ENCODE data around the gene EPHA3.

DNA sequence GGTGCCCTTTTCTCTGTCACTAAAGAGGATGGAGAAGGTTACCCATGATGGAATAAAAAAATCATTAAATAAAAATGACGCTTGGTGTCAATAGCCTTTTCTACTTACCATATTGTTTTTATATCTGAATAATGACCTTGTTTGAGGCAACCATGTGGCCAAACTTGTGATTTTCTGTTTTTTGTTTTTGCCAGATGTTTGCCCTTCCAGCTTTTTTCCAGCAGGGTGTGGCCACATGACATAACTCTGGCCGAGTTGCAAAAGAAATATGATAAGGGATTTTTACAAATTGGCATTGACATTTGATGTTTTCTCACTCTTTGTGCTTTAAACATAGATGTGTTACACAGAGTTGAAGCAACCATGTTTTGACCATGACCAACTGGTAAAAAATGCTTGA is 39.7 kb upstream of the EPHA3 start:
- TF ChIP-seq CTCF (IDR thresholded peaks at IDR 0.05) (no peak), POLR2A (IDR thresholded peaks at IDR 0.05) (no peak), EP300 (IDR thresholded peaks at IDR 0.05) (no peak)
